NB4 (cell line): Measurements from ENCODE around the gene TMBIM4.
"Not testable (repeated sequence)": the region's sequence is repeated elsewhere in the genome, so short reads cannot be mapped to it uniquely, and the experiment has no call there.

Source experiments
- DNase-seq: peaks from one replicate; pipeline ENCODE4 v3.0.0; 2010; ENCODE audit warnings: low read depth
- H3K4me3 ChIP-seq: one replicate; pipeline ENCODE4 v1.5.1; 2011; ENCODE audit warnings: mild to moderate bottlenecking, low read depth, low read length, moderate library complexity
- CTCF ChIP-seq: IDR thresholded peaks from one replicate; pipeline ENCODE4 v1.5.1; 2012; ENCODE audit warnings: low read depth, low read length
- MAX ChIP-seq: IDR thresholded peaks from 2 replicates; pipeline ENCODE4 v1.6.1; 2011; ENCODE audit warnings: low read depth, low read length
- MYC ChIP-seq: IDR thresholded peaks from 2 replicates; pipeline ENCODE4 v1.6.1; 2011; ENCODE audit warnings: low read depth, low read length
- POLR2A ChIP-seq: IDR thresholded peaks from 2 replicates; pipeline ENCODE4 v1.6.1; 2011; ENCODE audit warnings: mild to moderate bottlenecking; ENCODE audit not compliant: insufficient read length; ENCODE audit errors: extremely low read depth

Gene TMBIM4

DNA sequence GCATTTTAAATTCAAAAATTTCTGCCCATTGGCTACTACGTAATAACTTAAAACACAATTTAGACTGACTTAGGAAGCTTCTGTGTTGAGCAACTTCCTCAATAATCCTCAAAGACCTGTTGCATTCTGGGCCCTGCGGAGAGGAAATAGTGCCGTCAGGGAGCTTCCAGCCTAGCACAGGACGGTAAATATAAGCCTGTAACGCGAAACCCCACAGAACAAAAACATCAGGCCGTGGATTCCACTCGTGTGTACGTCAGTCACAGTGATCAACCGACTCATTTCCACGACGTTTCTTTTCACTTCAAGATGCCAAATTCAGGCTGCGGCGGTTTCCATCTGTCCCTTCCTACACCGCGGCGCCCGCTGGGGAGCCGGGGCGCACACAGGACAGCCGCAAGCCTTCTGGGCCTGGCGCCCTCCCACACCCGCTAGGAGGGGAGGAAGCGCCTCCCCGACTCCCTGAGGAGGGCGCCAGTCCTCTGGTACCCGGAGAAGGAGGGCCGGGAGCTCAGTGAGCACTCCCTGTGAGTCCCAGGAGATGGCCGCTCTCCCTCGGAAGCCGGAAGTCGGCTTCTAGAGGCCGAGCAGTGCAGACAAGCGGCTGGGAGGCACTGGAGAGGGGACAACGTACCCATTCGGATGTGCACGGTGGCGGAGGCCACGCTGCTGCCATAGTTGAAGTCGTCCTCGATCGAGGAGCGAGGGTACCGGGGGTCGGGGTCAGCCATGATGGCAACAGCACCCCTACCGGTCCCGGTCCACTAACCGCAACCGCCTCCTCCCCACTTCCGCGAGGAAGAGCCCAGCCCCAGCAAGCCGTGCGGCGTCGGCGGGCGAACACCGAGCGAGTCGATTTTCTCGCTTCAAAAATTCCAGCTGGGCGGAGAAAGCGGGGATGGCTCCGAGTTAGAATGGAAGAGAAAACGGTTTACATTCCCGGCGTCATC is at the start of gene TMBIM4:
TMBIM4 (minus strand) TSS at position 776 of the 950 bp plus-strand sequence; CDS start at position 731, 45 bp downstream.
- DNase-seq: peak; percentile 99
- peak; percentile 81 for TF ChIP-seq MYC
- peak; percentile 71; the same call in 1 of the 2 replicates for TF ChIP-seq MAX
- TF ChIP-seq CTCF: peak; percentile 34
- TF ChIP-seq POLR2A: peak; percentile 82

GRCh38 chr12:66217342-66217917 is 47.6 kb upstream of the TMBIM4 start:
- no peak overlapping the region for H3K4me3 ChIP-seq
- no peak for DNase-seq
- no peak for TF ChIP-seq MYC
- no peak for TF ChIP-seq POLR2A
- TF ChIP-seq MAX: no peak
- TF ChIP-seq CTCF: no peak

More for the DNA sequence above, at the start of gene TMBIM4:
- H3K4me3 ChIP-seq: peak within 1 kb of the TSS; percentile 86

GRCh38 chr12:66213011-66213410 is 43.2 kb upstream of the TMBIM4 start:
- DNase-seq, H3K4me3 ChIP-seq: not testable (repeated sequence)

GRCh38 chr12:66211573-66211972 is 41.8 kb upstream of the TMBIM4 start:
- H3K4me3 ChIP-seq: not testable (repeated sequence)
- DNase-seq: peak; percentile 39

DNA sequence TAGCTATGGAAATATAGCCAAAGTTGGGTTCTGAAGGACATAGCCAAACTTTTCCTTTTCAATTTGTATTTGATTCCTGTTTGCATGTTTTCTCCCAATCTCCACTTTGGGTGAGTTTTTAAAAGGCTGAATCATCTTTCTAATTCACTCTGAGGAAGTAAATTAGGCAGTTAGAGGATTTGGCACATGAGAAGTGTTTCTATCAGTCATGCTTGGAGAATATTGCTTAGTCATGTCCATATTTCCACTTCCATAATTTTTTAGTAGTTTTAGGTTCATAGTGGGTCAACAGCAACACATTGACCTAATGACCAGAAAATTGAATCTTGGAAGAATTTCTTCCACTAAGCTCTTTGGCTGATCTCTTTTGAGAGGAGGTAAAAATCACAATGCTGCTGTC is 41.0 kb upstream of the TMBIM4 start:
- DNase-seq: peak; percentile 69
- TF ChIP-seq MAX (no peak), MYC (peak; percentile 30; the same call in 1 of the 2 replicates), POLR2A (no peak)
- no peak overlapping the region for H3K4me3 ChIP-seq

GRCh38 chr12:66206141-66206540 is 36.3 kb upstream of the TMBIM4 start:
- no peak for DNase-seq

More at GRCh38 chr12:66206141-66206540, 36.3 kb upstream of the TMBIM4 start:
- no peak overlapping the region for H3K4me3 ChIP-seq
- TF ChIP-seq POLR2A (no peak), MYC (no peak), MAX (no peak), CTCF (no peak)
